CD14-positive monocyte (primary cell): ENCODE data around the gene RASGRF2. TPM values are rescaled to one million over a fixed set of nuclear protein-coding genes. Genes with fewer than 3 reads are reported as not detected.
A peak's percentile ranks its signal among the peaks of the same experiment; 100 is the strongest.

Source experiments
- DNase-seq, 3 donors: peaks; one replicate each; pipeline ENCODE4 v3.0.0-alpha.2; 2011 to 2022
- H2AFZ ChIP-seq: 2 replicates; pipeline ENCODE4 v1.6.0; 2012; ENCODE audit warnings: mild to moderate bottlenecking, low read depth, low read length, inconsistent platforms; ENCODE audit not compliant: insufficient read depth, poor library complexity, severe bottlenecking
- H3K27ac ChIP-seq, 2 donors: 1 replicate in 1 of 2; 2 replicates in 1 of 2; pipeline ENCODE4 v1.5.1; 2012 to 2013; ENCODE audit warnings: low read length in 2 of 2, control low read depth in 1 of 2, inconsistent platforms in 1 of 2, low read depth in 1 of 2, mild to moderate bottlenecking in 1 of 2
- H3K27me3 ChIP-seq, 2 donors: one replicate each; pipeline versions ENCODE4 v1.6.0 to v1.6.1; 2011 to 2013; ENCODE audit warnings: low read length in 2 of 2; ENCODE audit not compliant: control insufficient read depth in 2 of 2, insufficient read depth in 2 of 2
- H3K36me3 ChIP-seq, 2 donors: replicated peaks in 1 of 2; 1 replicate in 1 of 2; 2 replicates in 1 of 2; pipeline versions ENCODE4 v1.5.1 to v1.6.1; 2012 to 2013; ENCODE audit warnings: low read length in 2 of 2, control low read depth in 1 of 2, inconsistent platforms in 1 of 2, mild to moderate bottlenecking in 1 of 2; ENCODE audit not compliant: insufficient read depth in 2 of 2, control insufficient read depth in 1 of 2
- H3K4me1 ChIP-seq, 2 donors: 1 replicate in 1 of 2; 2 replicates in 1 of 2; pipeline versions ENCODE4 v1.5.1 to v1.6.1; 2012 to 2013; ENCODE audit warnings: low read length in 2 of 2, control low read depth in 1 of 2, inconsistent platforms in 1 of 2, mild to moderate bottlenecking in 1 of 2, moderate library complexity in 1 of 2; ENCODE audit not compliant: insufficient read depth in 2 of 2, control insufficient read depth in 1 of 2
- H3K4me2 ChIP-seq: replicated peaks from 2 replicates; pipeline ENCODE3; 2012; ENCODE audit warnings: low read length, moderate library complexity, mild to moderate bottlenecking; ENCODE audit not compliant: poor library complexity, severe bottlenecking; ENCODE audit errors: extremely low read depth
- H3K4me3 ChIP-seq, 3 experiments: fragments of 200-600 bp in 1 of 3; sonication (generic) in 1 of 3; replicated peaks in 1 of 3; 1 replicate in 2 of 3; 2 replicates in 1 of 3; pipeline ENCODE4 v1.5.1; 2011 to 2013; ENCODE audit warnings: low read length in 3 of 3, mild to moderate bottlenecking in 3 of 3, control low read depth in 2 of 3, low read depth in 2 of 3, inconsistent platforms in 1 of 3, moderate library complexity in 1 of 3
- H3K79me2 ChIP-seq: 2 replicates; pipeline ENCODE4 v1.6.0; 2012; ENCODE audit warnings: mild to moderate bottlenecking, control low read depth, inconsistent platforms, low read length, moderate library complexity; ENCODE audit not compliant: insufficient read depth
- H3K9ac ChIP-seq: 2 replicates; pipeline ENCODE4 v1.6.0; 2017; ENCODE audit warnings: low read length, mild to moderate bottlenecking; ENCODE audit not compliant: insufficient read depth, poor library complexity, severe bottlenecking
- H3K9me3 ChIP-seq, 2 donors: replicated peaks in 1 of 2; 1 replicate in 1 of 2; 2 replicates in 1 of 2; pipeline versions ENCODE4 v1.5.1 to v1.6.1; 2012 to 2013; ENCODE audit warnings: low read length in 2 of 2, control low read depth in 1 of 2; ENCODE audit not compliant: control insufficient read depth in 1 of 2, insufficient read depth in 1 of 2
- H4K20me1 ChIP-seq: 2 replicates; pipeline ENCODE4 v1.6.0; 2012; ENCODE audit warnings: mild to moderate bottlenecking, low read length, control low read depth, moderate library complexity; ENCODE audit not compliant: insufficient read depth
- H3K27ac Mint-ChIP-seq, 7 donors: one replicate each; pipeline ENCODE4 v1.8.0; 2020; ENCODE audit warnings: mild to moderate bottlenecking in 7 of 7, mixed read lengths in 7 of 7, moderate library complexity in 6 of 7, inconsistent platforms in 2 of 7
- H3K27me3 Mint-ChIP-seq, 3 donors: one replicate each; pipeline ENCODE4 v1.8.0; 2021 to 2022; ENCODE audit warnings: low read depth in 3 of 3, mild to moderate bottlenecking in 3 of 3, mixed read lengths in 3 of 3, moderate library complexity in 3 of 3, inconsistent platforms in 1 of 3
- H3K36me3 Mint-ChIP-seq, 2 donors: one replicate each; pipeline ENCODE4 v1.8.0; 2020; ENCODE audit warnings: mixed read lengths in 2 of 2, inconsistent platforms in 1 of 2, mild to moderate bottlenecking in 1 of 2
- H3K4me1 Mint-ChIP-seq: one replicate; pipeline ENCODE4 v1.8.0; 2020; ENCODE audit warnings: mild to moderate bottlenecking, mixed read lengths
- H3K4me3 Mint-ChIP-seq, 2 donors: one replicate each; pipeline ENCODE4 v1.8.0; 2020; ENCODE audit warnings: mild to moderate bottlenecking in 2 of 2, mixed read lengths in 2 of 2, moderate library complexity in 1 of 2
- H3K9me3 Mint-ChIP-seq, 7 donors: one replicate each; pipeline ENCODE4 v1.8.0; 2020 to 2022; ENCODE audit warnings: mixed read lengths in 7 of 7, mild to moderate bottlenecking in 6 of 7, moderate library complexity in 6 of 7, inconsistent platforms in 2 of 7
- WGBS: methylation state at CpG from one replicate; pipeline ENCODE4 v1.1.5; 2013; ENCODE audit warnings: missing lambda C conversion rate; ENCODE audit not compliant: insufficient coverage; 5-methylcytosine and 5-hydroxymethylcytosine counted together
- intact Hi-C, 2 donors: fragments of 100-400 bp; cut with micrococcal nuclease; formaldehyde crosslinking; loops; one replicate each; pipeline versions ENCODE4 v1.15.0 to v1.15.1; 2023
- polyA plus RNA-seq, 3 donors: library from polyadenylated mRNA; depleted of rRNA in 1 of 3; unstranded in 2 of 3; stranded (reverse) in 1 of 3; fragments of 300-500 nt in 2 of 3; fragments of >200 nt in 1 of 3; fragmentation: Illumina TruSeq in 2 of 3; gene quantifications; 1 replicate in 2 of 3; 2 replicates in 1 of 3; pipeline ENCODE4 v1.2.3, GENCODE V29; 2012 to 2021
- TF ChIP-seq, protein P1 (sequence below): fragments of 200-600 bp; IDR thresholded peaks from one replicate; pipeline ENCODE4 v1.8.0; 2022; ENCODE audit warnings: antibody characterized with exemption, mild to moderate bottlenecking

RASGRF2 gene
- polyA plus RNA-seq, 3 donors = 0.01 to 0.02 TPM; not detected in 1

DNA sequence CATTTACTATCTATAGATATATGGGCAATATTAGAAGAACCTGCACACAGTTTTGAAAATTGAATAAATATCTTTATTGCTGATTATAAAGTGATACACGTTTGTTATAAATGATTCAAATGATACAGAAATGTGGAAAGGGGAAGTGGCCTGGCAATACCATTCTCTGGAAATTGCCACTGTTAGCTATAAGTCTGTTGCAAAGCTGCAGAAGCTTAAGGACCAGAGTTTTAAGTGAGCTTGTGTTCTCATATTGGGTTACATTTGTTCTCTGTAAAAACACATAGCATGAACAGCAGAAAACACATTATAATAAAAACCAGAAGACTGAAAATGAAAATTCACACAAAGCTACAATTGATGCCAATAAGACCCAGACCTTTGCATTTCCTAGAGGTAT lies 59.6 kb downstream of the RASGRF2 start:
- H3K4me1 ChIP-seq = no peaks in the 10 kb centered on the region
- H4K20me1 ChIP-seq = no peaks in the 10 kb centered on the region
- intact Hi-C loops = no loop called here
- Mint-ChIP-seq H3K9me3 (no peaks in the 10 kb centered on the region), H3K27ac (no peak overlapping the region), H3K4me1 (no peaks in the 10 kb centered on the region), H3K4me3 (no peak overlapping the region), H3K27me3 (peaks cover 2 to 6% (median 3%) of the 10 kb centered on the region in 3 donors), H3K36me3 (no peaks in the 10 kb centered on the region)
- H3K79me2 ChIP-seq = no peaks in the 10 kb centered on the region
- H3K27me3 ChIP-seq = no peaks in the 10 kb centered on the region
- H3K36me3 ChIP-seq = no peaks in the 10 kb centered on the region
- TF ChIP-seq, protein P1, sequence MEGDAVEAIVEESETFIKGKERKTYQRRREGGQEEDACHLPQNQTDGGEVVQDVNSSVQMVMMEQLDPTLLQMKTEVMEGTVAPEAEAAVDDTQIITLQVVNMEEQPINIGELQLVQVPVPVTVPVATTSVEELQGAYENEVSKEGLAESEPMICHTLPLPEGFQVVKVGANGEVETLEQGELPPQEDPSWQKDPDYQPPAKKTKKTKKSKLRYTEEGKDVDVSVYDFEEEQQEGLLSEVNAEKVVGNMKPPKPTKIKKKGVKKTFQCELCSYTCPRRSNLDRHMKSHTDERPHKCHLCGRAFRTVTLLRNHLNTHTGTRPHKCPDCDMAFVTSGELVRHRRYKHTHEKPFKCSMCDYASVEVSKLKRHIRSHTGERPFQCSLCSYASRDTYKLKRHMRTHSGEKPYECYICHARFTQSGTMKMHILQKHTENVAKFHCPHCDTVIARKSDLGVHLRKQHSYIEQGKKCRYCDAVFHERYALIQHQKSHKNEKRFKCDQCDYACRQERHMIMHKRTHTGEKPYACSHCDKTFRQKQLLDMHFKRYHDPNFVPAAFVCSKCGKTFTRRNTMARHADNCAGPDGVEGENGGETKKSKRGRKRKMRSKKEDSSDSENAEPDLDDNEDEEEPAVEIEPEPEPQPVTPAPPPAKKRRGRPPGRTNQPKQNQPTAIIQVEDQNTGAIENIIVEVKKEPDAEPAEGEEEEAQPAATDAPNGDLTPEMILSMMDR = no peak
- no peak for DNase-seq
- no peak overlapping the region for H3K27ac ChIP-seq
- no peak overlapping the region for H3K4me2 ChIP-seq
- H3K9ac ChIP-seq = no peak overlapping the region
- no peak overlapping the region for H2AFZ ChIP-seq
- no peak overlapping the region for H3K4me3 ChIP-seq
- no peaks in the 10 kb centered on the region for H3K9me3 ChIP-seq
- no CpG with 5 or more reads among the region's 1 CpG for WGBS

DNA sequence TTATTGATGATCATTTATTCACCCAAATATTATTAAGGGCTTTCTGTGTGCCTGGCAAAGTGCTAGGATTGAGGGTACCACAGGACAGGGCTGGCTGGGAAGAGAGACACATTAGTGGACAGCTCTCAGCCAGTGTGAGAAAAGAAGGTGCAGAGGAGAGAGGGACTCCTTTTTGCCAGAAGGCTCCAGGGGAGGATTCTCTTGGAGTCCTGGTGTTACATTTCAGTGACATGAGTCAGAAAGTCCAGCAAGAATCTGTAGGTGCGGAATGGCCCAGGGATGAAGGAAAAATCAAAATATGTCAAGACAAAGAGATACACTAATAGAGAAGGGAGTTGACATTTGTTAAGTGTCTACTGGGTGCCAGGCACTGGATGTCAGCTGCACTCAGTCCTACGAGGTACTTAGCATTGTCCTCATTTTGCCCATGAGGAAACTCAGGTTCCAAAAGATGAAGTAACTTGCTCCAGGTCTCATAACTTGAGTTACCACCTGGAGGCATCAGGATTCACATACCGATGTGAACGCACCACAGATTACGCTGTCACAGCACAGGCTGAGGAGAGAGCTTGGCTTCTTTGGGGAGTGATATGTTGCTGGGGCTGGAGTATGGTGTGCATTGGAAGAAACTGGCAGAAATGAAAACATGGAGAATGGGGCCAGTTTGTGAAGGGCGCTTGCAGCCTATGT lies 60.5 kb downstream of the RASGRF2 start:
- no peak overlapping the region for H3K4me2 ChIP-seq
- H2AFZ ChIP-seq = no peak overlapping the region
- no peaks in the 10 kb centered on the region for H3K79me2 ChIP-seq
- Mint-ChIP-seq H3K4me1 (no peaks in the 10 kb centered on the region), H3K36me3 (no peaks in the 10 kb centered on the region), H3K4me3 (no peak overlapping the region), H3K27me3 (peaks cover 2 to 6% (median 3%) of the 10 kb centered on the region in 3 donors), H3K9me3 (peaks cover 0 to 2% (median 0%) of the 10 kb centered on the region in 7 donors), H3K27ac (peak overlapping the region in 1 of 7 donors; percentile 16)
- H3K36me3 ChIP-seq = no peaks in the 10 kb centered on the region
- no peak overlapping the region for H3K27ac ChIP-seq
- H4K20me1 ChIP-seq = no peaks in the 10 kb centered on the region
- DNase-seq = no peak
- H3K4me1 ChIP-seq = no peaks in the 10 kb centered on the region
- H3K4me3 ChIP-seq = no peak overlapping the region
- H3K9me3 ChIP-seq = no peaks in the 10 kb centered on the region
- H3K9ac ChIP-seq = no peak overlapping the region
- H3K27me3 ChIP-seq = no peaks in the 10 kb centered on the region
- intact Hi-C loops = no loop called here
- TF ChIP-seq, protein P1 = no peak
- WGBS = 97% methylated on average over 4 of the region's 6 CpGs
